Endothelial cell of umbilical vein (primary cell): Measurements from ENCODE around the gene DPYD. TPM values are rescaled to one million over a fixed set of nuclear protein-coding genes. Genes with fewer than 3 reads are reported as not detected.

Source experiments
- BruUV-seq: library from RNA; stranded (reverse); fragments of 400-500 nt; replicated peaks from 2 replicates; lab custom pipeline; 2021; lab: Mats Ljungman, UMichigan
- CTCF ChIA-PET: fragments of 300-600, 350-600 bp; sonication (Branson Sonifier 250); formaldehyde crosslinking; loops from one replicate; lab custom pipeline; 2021; ENCODE audit warnings: antibody characterized with exemption, inconsistent platforms; lab: Charles Lee
- POLR2A ChIA-PET: fragments of 300-600, 350-600 bp; sonication (Branson Sonifier 250); formaldehyde crosslinking; loops from one replicate; lab custom pipeline; 2021; ENCODE audit warnings: antibody characterized with exemption, inconsistent platforms; lab: Charles Lee
- DNase-seq: peaks from one replicate; pipeline ENCODE4 v3.0.0-alpha.2; 2011; ENCODE audit warnings: low read depth, low spot score
- FAIRE-seq: peaks from 2 replicates; lab custom pipeline; 2011; peaks lifted over from hg19 to GRCh38; lab: Jason Lieb, UNC
- H2AFZ ChIP-seq: 2 replicates; pipeline ENCODE4 v1.6.0; 2012; ENCODE audit warnings: low read depth, low read length, control low read depth, inconsistent platforms
- H3K27ac ChIP-seq: 2 replicates; pipeline ENCODE4 v1.5.1; 2011; ENCODE audit warnings: low read depth, mild to moderate bottlenecking, control low read depth, low read length, moderate library complexity; ENCODE audit not compliant: insufficient read depth
- H3K27me3 ChIP-seq, 2 experiments: 2 replicates each; pipeline versions ENCODE4 v1.6.0 to v1.6.1; 2011; ENCODE audit warnings: low read length in 2 of 2, mixed read lengths in 1 of 2; ENCODE audit not compliant: control insufficient read depth in 2 of 2, insufficient read depth in 2 of 2
- H3K36me3 ChIP-seq, 2 experiments: 2 replicates in 1 of 2; 3 replicates in 1 of 2; pipeline ENCODE4 v1.5.1; 2011; ENCODE audit warnings: low read length in 2 of 2, mild to moderate bottlenecking in 1 of 2, moderate library complexity in 1 of 2; ENCODE audit not compliant: control insufficient read depth in 2 of 2, insufficient read depth in 2 of 2; ENCODE audit errors: extremely low read depth in 1 of 2
- H3K4me1 ChIP-seq: 3 replicates; pipeline ENCODE4 v1.5.1; 2011; ENCODE audit warnings: mild to moderate bottlenecking, low read length; ENCODE audit not compliant: control insufficient read depth, insufficient read depth; ENCODE audit errors: extremely low read depth
- H3K4me2 ChIP-seq: 2 replicates; pipeline ENCODE4 v1.6.1; 2011; ENCODE audit warnings: low read length, control low read depth, mixed read lengths; ENCODE audit not compliant: insufficient read depth
- H3K4me3 ChIP-seq, 3 experiments: fragments of 200-600 bp in 1 of 3; sonication (generic), shearing (Covaris generic) in 1 of 3; replicated peaks in 1 of 3; 2 replicates each; pipeline ENCODE4 v1.5.1; 2011 to 2016; ENCODE audit warnings: control low read depth in 3 of 3, low read length in 3 of 3, mild to moderate bottlenecking in 2 of 3, inconsistent platforms in 1 of 3, low read depth in 1 of 3, moderate library complexity in 1 of 3; ENCODE audit not compliant: insufficient read depth in 1 of 3
- H3K79me2 ChIP-seq: 2 replicates; pipeline ENCODE4 v1.6.0; 2012; ENCODE audit warnings: low read length, inconsistent platforms; ENCODE audit not compliant: control insufficient read depth, insufficient read depth
- H3K9ac ChIP-seq: replicated peaks from 2 replicates; pipeline ENCODE3; 2011; ENCODE audit warnings: low read length, control low read depth; ENCODE audit not compliant: insufficient read depth; ENCODE audit errors: extremely low read depth
- H3K9me1 ChIP-seq: replicated peaks from 3 replicates; pipeline ENCODE4 v1.6.0; 2011; ENCODE audit warnings: mild to moderate bottlenecking, low read length; ENCODE audit not compliant: control insufficient read depth, insufficient read depth; ENCODE audit errors: extremely low read depth
- H3K9me3 ChIP-seq: replicated peaks from 2 replicates; pipeline ENCODE4 v1.5.1; 2012; ENCODE audit warnings: low read length, inconsistent platforms; ENCODE audit not compliant: control insufficient read depth, insufficient read depth
- H4K20me1 ChIP-seq: replicated peaks from 2 replicates; pipeline ENCODE3; 2011; ENCODE audit warnings: mild to moderate bottlenecking, low read length; ENCODE audit not compliant: control insufficient read depth, insufficient read depth; ENCODE audit errors: extremely low read depth
- CTCF ChIP-seq, 2 donors: IDR thresholded peaks; 1 replicate in 1 of 2; 2 replicates in 1 of 2; pipeline ENCODE4 v1.5.1; 2011; ENCODE audit warnings: low read length in 2 of 2, mild to moderate bottlenecking in 2 of 2, moderate library complexity in 2 of 2, control low read depth in 1 of 2, inconsistent platforms in 1 of 2, low read depth in 1 of 2; ENCODE audit not compliant: insufficient read depth in 1 of 2; ENCODE audit errors: extremely low read depth in 1 of 2
- EZH2 ChIP-seq: IDR thresholded peaks from 2 replicates; pipeline ENCODE4 v1.6.1; 2012; ENCODE audit warnings: borderline replicate concordance, low read depth, mild to moderate bottlenecking, moderate library complexity, low read length, inconsistent platforms; ENCODE audit not compliant: severe bottlenecking
- FOS ChIP-seq: IDR thresholded peaks from 2 replicates; pipeline ENCODE4 v1.6.1; 2011; ENCODE audit warnings: mild to moderate bottlenecking, low read length, moderate library complexity, borderline replicate concordance; ENCODE audit not compliant: insufficient read depth
- GATA2 ChIP-seq: IDR thresholded peaks from 2 replicates; pipeline ENCODE4 v1.7.0; 2011; ENCODE audit warnings: low read depth, mild to moderate bottlenecking, moderate library complexity, mixed read lengths, low read length; ENCODE audit not compliant: insufficient read length, insufficient read depth
- JUN ChIP-seq: IDR thresholded peaks from 2 replicates; pipeline ENCODE4 v1.6.1; 2011; ENCODE audit warnings: borderline replicate concordance, low read depth; ENCODE audit not compliant: insufficient read length, insufficient read depth
- MAX ChIP-seq: IDR thresholded peaks from 2 replicates; pipeline ENCODE4 v1.6.1; 2011; ENCODE audit not compliant: insufficient read depth, insufficient read length
- MYC ChIP-seq: IDR thresholded peaks from one replicate; pipeline ENCODE4 v1.6.1; 2011; ENCODE audit warnings: mild to moderate bottlenecking, low read depth, low read length
- POLR2A ChIP-seq: IDR thresholded peaks from 2 replicates; pipeline ENCODE4 v1.6.1; 2012; ENCODE audit warnings: low read depth, mild to moderate bottlenecking, control low read depth, low read length
- POLR2AphosphoS5 ChIP-seq: IDR thresholded peaks from 2 replicates; pipeline ENCODE4 v1.6.1; 2012; ENCODE audit warnings: low read depth, mild to moderate bottlenecking, control low read depth, low read length, moderate library complexity; ENCODE audit not compliant: insufficient read depth
- dilution Hi-C: fragments of 300-500 bp; cut with MboI; formaldehyde crosslinking; loops from one replicate; pipeline ENCODE4 v1.15.0; 2019; ENCODE audit warnings: low sequenced_read_pairs; ENCODE audit not compliant: extremely low pct_ligation_motif_present
- intact Hi-C: fragments of 100-400 bp; cut with micrococcal nuclease; formaldehyde crosslinking; loops from one replicate; pipeline ENCODE4 v1.10.0; 2022
- polyA plus RNA-seq, 4 experiments: library from polyadenylated mRNA; depleted of rRNA in 3 of 4; stranded (reverse) in 3 of 4; unstranded in 1 of 4; fragments of >200 nt; gene quantifications; 2 replicates each; pipeline versions ENCODE4 v1.2.1 to v1.2.3, GENCODE V29; 2011 to 2012; ENCODE audit warnings: missing spikeins in 1 of 4
- total RNA-seq: library from RNA; stranded (reverse); gene quantifications from 2 replicates; pipeline ENCODE4 v1.2.3, GENCODE V29; 2021

DPYD gene
- total and polyA plus RNA-seq, 2 donors (not counting 3 experiments of a cell fraction or from before 2014, with no cell fraction given): 4.6 to 15.1 TPM

- FAIRE-seq (no peak), DNase-seq (no peak)
- no TSS peak for BruUV-seq
- intact Hi-C loops (loop anchor here (5.0 kb wide), 1 partner anchor 36 kb away; no protein-coding TSS in a partner anchor), dilution Hi-C loops (no loop called here)
- TF ChIP-seq POLR2AphosphoS5 (no peak), EZH2 (no peak), CTCF (IDR thresholded peaks at IDR 0.05; ENCODE audit: extremely low read depth in 1 of 2, insufficient read depth in 1 of 2, low read depth in 1 of 2, low read length in 2 of 2) (no peak), POLR2A (no peak), MYC (no peak), MAX (no peak), JUN (no peak), FOS (no peak), GATA2 (no peak)
- H3K9me3 ChIP-seq: no peaks in the 10 kb centered on the region
- H2AFZ ChIP-seq: no peak overlapping the region
- no peaks in the 10 kb centered on the region for H3K36me3 ChIP-seq
- H3K4me1 ChIP-seq: peaks cover 11% of the 10 kb centered on the region
- H3K9me1 ChIP-seq: no peaks in the 10 kb centered on the region
- POLR2A ChIA-PET: no interaction called here
- H4K20me1 ChIP-seq: no peaks in the 10 kb centered on the region
- H3K79me2 ChIP-seq: no peaks in the 10 kb centered on the region
- no peak overlapping the region for H3K9ac ChIP-seq
- CTCF ChIA-PET: no interaction called here
- no peak overlapping the region for H3K4me2 ChIP-seq
- H3K27me3 ChIP-seq: no peaks in the 10 kb centered on the region
- H3K27ac ChIP-seq: no peak overlapping the region
- H3K4me3 ChIP-seq: no peak overlapping the region
Observed at GRCh38 chr1:97488530-97488929, 432.3 kb downstream of the DPYD start.
